Stimulated activated CD8-positive, alpha-beta memory T cell treated with anti-CD3 and anti-CD28 coated beads, Interleukin-12 subunit alpha, Interleukin-12 subunit beta, amount 100 ng/mL, for 24 hours (primary cell): ENCODE data around the gene IER3IP1.
A peak's percentile ranks its signal among the peaks of the same experiment; 100 is the strongest.
"Not testable (repeated sequence)": the region's sequence is repeated elsewhere in the genome, so short reads cannot be mapped to it uniquely, and the experiment has no call there.

Source experiments
- DNase-seq: peaks from one replicate; pipeline ENCODE4 v3.0.0-alpha.2; 2020; ENCODE audit errors: extremely low read depth

The IER3IP1 gene

GRCh38 chr18:47175898-47176575 is at the start of gene IER3IP1:
TSS of gene IER3IP1 (minus strand) at chr18:47176364. CDS start at chr18:47176277, 87 bp downstream.
- DNase-seq = peak; percentile 75

- DNase-seq = no peak
These were observed 39.5 kb upstream of the IER3IP1 start for GRCh38 chr18:47215554-47216138.

- DNase-seq = no peak
These were observed 33.0 kb upstream of the IER3IP1 start for GRCh38 chr18:47209171-47209570.

- DNase-seq = no peak
These were observed 30.9 kb upstream of the IER3IP1 start for GRCh38 chr18:47206945-47207637.

GRCh38 chr18:47204908-47205522 is 28.9 kb upstream of the IER3IP1 start:
- DNase-seq = no peak

GRCh38 chr18:47203626-47204464 is 27.7 kb upstream of the IER3IP1 start:
- no peak for DNase-seq

GRCh38 chr18:47195961-47196360 is 19.8 kb upstream of the IER3IP1 start:
- not testable (repeated sequence) for DNase-seq

- DNase-seq = no peak
These were observed 15.8 kb upstream of the IER3IP1 start for GRCh38 chr18:47191961-47192360.

GRCh38 chr18:47187721-47188120 is 11.6 kb upstream of the IER3IP1 start:
- DNase-seq = no peak

GRCh38 chr18:47184419-47185050 is 8.4 kb upstream of the IER3IP1 start:
- DNase-seq = no peak

GRCh38 chr18:47182156-47182555 is 6.0 kb upstream of the IER3IP1 start:
- DNase-seq = not testable (repeated sequence)

GRCh38 chr18:47180765-47181164 is 4.6 kb upstream of the IER3IP1 start:
- DNase-seq = no peak

- DNase-seq = no peak
These were observed 3.4 kb upstream of the IER3IP1 start for GRCh38 chr18:47179520-47179919.

- DNase-seq = no peak
These were observed 774 bp downstream of the IER3IP1 start for GRCh38 chr18:47175283-47175897.

GRCh38 chr18:47174545-47175116 is 1.5 kb downstream of the IER3IP1 start:
- no peak for DNase-seq

- DNase-seq = no peak
These were observed 3.7 kb downstream of the IER3IP1 start for GRCh38 chr18:47172476-47172875.

- DNase-seq = no peak
These were observed 7.3 kb downstream of the IER3IP1 start for GRCh38 chr18:47168913-47169312.

GRCh38 chr18:47168509-47168908 is 7.7 kb downstream of the IER3IP1 start:
- DNase-seq = no peak

GRCh38 chr18:47166294-47166693 is 9.9 kb downstream of the IER3IP1 start:
- DNase-seq = no peak

- no peak for DNase-seq
These were observed 12.9 kb downstream of the IER3IP1 start for GRCh38 chr18:47163241-47163640.
